UCSD-AML1 (cell line): Measurements from ENCODE around the gene EYA2.
"Not testable (repeated sequence)": the region's sequence is repeated elsewhere in the genome, so short reads cannot be mapped to it uniquely, and the experiment has no call there.

Source experiments
- DNase-seq: peaks from one replicate; lab custom pipeline; 2025; ENCODE audit not compliant: unreplicated experiment; lab: John Stamatoyannopoulos, UW

Gene EYA2

DNA sequence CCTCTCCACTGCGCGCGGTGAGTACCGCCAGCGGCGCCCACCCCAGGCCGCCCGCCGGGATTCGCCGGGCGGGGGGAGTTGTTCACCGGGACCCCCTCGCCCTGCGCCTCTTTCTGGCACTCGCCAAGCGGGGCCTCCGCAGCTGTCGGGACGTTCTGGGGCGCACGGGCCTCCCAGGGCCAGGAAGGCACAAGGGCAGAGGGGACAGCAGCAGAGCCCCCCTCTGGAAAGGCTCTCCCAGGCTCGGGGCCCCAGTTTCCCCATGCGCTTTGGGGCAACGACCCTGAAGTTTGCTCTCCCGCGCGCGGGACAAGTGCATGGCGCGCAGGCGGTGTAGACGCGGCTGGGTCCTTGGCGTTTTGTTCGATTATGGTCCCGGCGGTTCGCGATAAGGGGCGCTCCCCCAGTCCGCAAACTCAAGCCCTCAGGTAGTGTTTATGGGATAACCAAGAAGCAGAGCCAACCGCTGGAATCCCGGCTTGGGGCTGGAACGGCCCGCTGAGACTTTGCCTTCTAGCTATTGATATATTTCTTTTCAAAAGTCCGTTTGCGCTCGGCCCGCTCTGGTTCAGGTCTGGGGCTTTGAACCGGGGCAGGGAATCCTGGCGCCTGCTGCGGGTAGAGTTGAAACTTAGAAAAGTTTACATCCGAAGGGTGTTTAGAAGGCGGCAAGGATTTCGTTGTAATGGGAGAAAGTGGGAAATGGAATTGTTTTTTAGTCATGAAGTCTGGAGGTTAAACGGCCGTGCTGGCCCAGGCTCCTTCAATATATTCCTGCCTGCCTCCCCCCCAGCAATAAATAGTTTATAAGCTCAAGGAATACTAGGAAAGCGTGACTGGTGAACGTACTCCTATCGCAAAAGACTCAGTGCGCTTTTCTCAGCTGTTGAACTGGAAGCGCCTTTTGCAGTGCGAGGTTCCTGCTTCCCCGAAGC is 595 bp downstream of the EYA2 start:
- DNase-seq, result no peak

DNA sequence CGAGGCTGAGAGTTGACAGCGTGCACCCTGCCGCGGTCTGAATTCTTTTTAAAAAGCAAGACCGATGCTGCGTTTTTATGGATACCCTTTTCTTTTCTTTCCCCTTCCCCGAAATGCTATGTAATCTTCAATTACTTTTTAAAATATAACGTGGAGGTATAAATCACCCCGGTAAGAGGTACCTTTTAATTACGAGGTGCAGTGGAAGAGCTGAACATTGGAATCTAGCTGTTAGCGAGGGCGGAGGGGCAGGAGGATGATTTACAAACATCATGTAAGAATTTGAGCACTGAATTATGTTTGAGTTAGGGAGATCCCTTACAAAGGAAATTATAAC is 1.2 kb downstream of the EYA2 start:
- no peak for DNase-seq

- DNase-seq, result no peak
Observed at GRCh38 chr20:46897328-46897880, 2.8 kb downstream of the EYA2 start.

DNA sequence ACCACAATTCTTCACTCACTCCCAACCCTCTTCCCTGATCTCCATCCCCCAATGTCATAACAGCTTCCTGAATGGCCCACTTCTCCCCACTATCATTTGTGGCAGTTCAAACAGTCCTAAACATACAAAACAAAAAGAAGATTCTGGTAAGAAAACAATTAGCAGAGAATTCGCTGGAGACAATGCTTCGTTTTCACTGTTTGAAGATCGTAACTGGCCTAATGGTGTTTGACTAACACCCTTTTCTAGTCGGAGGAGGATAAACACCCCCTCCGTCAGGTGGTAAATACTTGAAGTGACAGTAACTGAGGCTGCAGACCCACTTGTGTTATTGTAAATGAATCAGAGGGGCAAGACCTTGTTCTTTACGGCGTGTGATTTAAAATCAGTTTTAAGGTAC is 3.8 kb downstream of the EYA2 start:
- no peak for DNase-seq

- no peak for DNase-seq
Observed at GRCh38 chr20:46899621-46900020, 5.0 kb downstream of the EYA2 start.

GRCh38 chr20:46900086-46900485 is 5.4 kb downstream of the EYA2 start:
- DNase-seq, result no peak

GRCh38 chr20:46900826-46901225 is 6.2 kb downstream of the EYA2 start:
- no peak for DNase-seq

DNA sequence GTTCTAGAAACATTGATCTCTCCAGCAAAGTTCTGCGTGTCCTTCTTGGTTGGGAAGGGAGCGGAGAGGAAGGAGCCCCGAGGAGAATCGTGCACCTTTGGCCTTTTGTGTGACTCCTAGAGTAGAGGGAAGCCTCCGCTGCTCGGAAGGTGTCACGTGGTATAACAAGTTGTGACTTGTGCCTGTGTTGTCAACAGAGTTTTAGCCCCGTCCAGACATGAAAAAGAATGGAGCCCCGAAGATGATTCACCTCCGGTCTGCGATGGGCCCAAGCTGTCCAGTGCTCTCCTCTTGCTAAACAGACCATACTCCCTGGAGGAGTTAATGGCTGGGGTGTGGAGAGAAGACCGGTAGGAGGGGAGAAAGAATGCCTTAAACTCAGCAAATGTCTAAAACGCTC is 7.0 kb downstream of the EYA2 start:
- DNase-seq, result no peak

- no peak for DNase-seq
Observed at GRCh38 chr20:46903256-46903655, 8.6 kb downstream of the EYA2 start.

GRCh38 chr20:46903937-46904336 is 9.3 kb downstream of the EYA2 start:
- no peak for DNase-seq

DNA sequence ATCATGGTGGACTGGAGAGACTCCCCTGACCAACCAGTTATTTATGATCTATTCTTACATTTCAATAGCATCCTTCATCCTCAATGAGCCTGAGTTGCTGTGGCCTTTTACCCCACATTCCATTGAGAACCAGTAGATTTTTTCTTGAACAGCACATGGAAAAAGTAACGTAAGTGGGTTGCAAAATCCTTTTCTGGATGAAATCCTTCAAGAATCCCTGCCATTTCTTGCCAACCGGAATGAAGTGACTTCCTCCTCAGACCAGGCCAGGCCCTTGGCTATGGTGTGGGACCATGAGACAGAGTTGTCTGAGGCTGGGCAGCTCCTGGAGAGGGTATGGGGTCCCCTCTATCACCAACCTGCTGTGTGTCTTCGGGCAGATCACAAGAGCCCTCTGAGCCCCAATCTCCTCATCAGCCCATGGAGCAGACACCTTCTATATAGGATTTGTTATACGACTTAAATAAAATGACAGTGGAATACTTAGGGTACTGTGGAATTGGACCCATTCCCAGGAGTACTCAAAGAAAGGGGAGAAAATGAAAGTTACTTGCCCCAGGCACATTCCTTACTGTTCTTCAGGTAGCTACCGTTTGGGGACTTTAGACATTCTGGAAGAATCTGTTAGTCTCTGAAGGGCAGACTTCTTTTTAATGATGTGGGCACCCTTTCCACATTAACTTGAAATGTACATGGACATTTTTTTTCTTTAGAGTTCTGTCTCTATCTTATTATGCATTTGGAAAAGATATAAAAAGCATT is 10.9 kb downstream of the EYA2 start:
- no peak for DNase-seq

- no peak for DNase-seq
Observed at GRCh38 chr20:46913329-46914044, 18.8 kb downstream of the EYA2 start.

DNA sequence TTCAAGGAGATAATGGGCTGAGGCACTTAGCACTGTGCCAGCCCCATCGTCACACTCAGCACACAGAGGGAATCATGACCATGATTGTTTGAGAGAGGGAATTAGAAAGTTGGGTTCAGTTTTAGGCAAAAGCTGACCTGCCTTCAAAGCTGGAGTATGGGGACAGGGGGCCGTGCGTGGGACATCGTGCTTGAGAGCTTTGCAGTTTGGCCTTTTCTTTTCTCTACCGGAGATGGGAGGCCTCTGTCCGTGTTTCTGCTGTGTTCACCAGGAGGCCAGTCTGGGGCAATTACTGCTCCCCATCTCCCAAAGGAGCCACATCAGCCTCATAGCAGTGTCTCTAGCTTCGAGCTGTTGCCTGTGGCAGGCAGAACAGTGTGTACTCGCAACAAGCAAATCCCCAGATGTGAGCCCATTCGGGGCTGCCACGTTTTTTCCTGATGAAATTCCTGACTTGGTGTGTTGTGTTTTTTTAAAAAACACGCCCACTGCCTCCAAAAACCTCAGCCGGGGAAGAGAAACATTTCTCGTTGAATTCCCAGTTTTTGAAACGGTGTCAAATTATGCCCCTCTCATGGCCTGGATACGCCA is 20.2 kb downstream of the EYA2 start:
- no peak for DNase-seq

DNA sequence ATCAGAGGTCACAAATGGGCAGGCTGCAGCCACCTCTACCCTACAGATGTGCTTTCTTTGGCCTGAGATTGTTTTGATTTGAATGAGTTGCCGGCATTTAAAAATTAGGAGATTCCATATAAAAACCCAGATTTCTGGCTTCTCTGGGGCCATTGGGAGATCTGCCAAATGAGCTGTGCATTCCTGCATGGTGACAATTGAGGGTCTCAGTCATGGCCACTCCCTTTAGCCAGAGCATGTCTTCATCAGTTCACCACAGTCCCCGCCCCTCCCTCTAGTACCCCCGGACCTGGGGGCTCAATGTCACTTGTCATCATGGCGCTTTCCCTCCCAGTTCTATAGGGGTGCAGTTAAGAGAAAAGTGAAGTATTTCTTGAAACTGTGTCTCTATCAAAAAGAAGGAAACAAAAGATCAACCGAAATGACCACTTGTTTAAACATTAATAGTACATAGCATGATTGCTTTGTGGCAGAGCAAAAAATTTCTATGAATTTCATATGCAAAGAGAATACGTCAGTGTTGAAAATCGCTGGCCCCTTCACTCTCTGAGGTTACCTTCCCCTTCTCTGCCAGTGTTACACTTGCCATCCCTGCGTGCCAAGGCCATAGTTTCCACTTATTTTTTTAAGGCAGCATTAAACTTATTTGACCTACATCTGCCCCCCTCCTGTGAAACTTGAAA is 21.1 kb downstream of the EYA2 start:
- DNase-seq, result no peak

- DNase-seq, result no peak
Observed at GRCh38 chr20:46916258-46916603, 21.6 kb downstream of the EYA2 start.

GRCh38 chr20:46917155-46917554 is 22.5 kb downstream of the EYA2 start:
- DNase-seq, result no peak

DNA sequence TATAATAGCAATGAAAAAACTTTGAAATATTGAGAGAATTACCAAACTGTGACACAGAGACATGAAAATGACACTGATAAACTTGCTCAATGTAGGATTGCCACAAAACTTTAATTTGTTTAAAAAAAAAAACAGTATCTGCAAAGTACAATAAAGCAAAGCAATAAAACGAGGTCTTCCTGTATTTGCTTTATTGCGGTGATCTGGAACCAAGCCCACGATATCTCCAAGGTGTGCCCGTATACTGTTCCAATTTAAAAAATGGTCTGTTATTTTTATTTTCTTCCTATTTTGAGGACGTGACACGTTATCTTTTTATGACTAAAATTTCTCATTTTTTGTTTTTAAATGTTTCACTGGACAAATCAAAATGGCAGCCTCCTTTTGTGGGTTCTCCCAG is 25.5 kb downstream of the EYA2 start:
- no peak for DNase-seq

GRCh38 chr20:46922841-46923240 is 28.2 kb downstream of the EYA2 start:
- DNase-seq, result not testable (repeated sequence)

GRCh38 chr20:46923550-46923949 is 28.9 kb downstream of the EYA2 start:
- no peak for DNase-seq

DNA sequence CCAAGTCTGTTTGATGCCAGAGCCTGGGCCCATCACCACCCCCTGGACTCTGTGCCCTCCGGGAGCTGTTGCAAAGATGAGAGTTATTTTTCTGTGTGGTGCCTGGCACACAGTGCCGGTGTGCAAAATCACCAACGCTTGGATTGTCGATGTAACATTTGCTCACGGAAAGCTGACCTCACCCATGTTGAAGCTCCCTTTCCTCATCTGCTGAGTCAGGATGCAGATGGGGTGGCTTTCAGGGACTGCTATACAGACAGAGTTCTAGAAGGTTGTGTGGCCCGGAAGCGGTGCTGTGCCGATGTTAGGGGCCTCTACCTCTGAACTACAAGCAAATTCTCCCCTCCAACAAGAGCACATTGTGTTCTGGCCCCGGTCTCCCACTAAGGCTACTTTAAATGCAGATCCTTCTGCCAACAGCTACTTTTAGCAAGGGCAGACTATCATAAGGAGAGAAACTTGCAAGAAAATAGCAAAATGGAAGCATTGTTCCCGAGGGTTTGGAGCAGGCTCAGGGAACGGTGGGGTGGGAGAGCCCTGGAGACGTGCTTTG is 34.0 kb downstream of the EYA2 start:
- DNase-seq, result no peak
